OCI-LY7 (cell line): ENCODE data around the gene PLPPR1. TPM values are rescaled to one million over a fixed set of nuclear protein-coding genes. Genes with fewer than 3 reads are reported as not detected.

Experiments used
- BruUV-seq: library from RNA; stranded (reverse); fragments of 400-500 nt; replicated peaks from 2 replicates; lab custom pipeline; 2021; lab: Mats Ljungman, UMichigan
- CTCF ChIA-PET: fragments of 300-600 bp; sonication (Branson Sonifier 250); formaldehyde crosslinking; loops from one replicate; lab custom pipeline; 2022; ENCODE audit warnings: antibody characterized with exemption; ENCODE audit not compliant: unreplicated experiment; lab: Charles Lee
- POLR2A ChIA-PET: fragments of 300-600 bp; sonication (Branson Sonifier 250); formaldehyde crosslinking; loops from one replicate; lab custom pipeline; 2022; ENCODE audit warnings: antibody characterized with exemption; lab: Charles Lee
- DNase-seq: peaks from one replicate; pipeline ENCODE4 v3.0.0-alpha.2; 2015; ENCODE audit warnings: low spot score
- H2AFZ ChIP-seq: fragments of 200-600 bp; sonication (generic), shearing (Covaris generic); 2 replicates; pipeline ENCODE4 v1.6.1; 2014; ENCODE audit warnings: mild to moderate bottlenecking, antibody characterized with exemption, low read length, moderate library complexity
- H3K27ac ChIP-seq: fragments of 200-600 bp; sonication (generic); 2 replicates; pipeline ENCODE4 v1.5.1; 2014; ENCODE audit warnings: mixed run types, low read depth, mild to moderate bottlenecking, moderate library complexity, low read length, inconsistent platforms; ENCODE audit not compliant: poor library complexity, severe bottlenecking
- H3K36me3 ChIP-seq: fragments of 200-600 bp; sonication (generic); 2 replicates; pipeline ENCODE4 v1.6.1; 2014; ENCODE audit warnings: mild to moderate bottlenecking, antibody characterized with exemption, low read length, moderate library complexity, mixed read lengths; ENCODE audit not compliant: insufficient read depth
- H3K4me1 ChIP-seq: fragments of 200-600 bp; sonication (generic); 2 replicates; pipeline ENCODE4 v1.5.1; 2014; ENCODE audit warnings: mild to moderate bottlenecking, low read length; ENCODE audit not compliant: insufficient read depth, poor library complexity, severe bottlenecking
- H3K4me2 ChIP-seq: fragments of 200-600 bp; sonication (generic); 2 replicates; pipeline ENCODE4 v1.6.1; 2014; ENCODE audit warnings: mild to moderate bottlenecking, low read length
- H3K4me3 ChIP-seq: fragments of 200-600 bp; sonication (generic); 2 replicates; pipeline ENCODE4 v1.5.1; 2014; ENCODE audit warnings: mild to moderate bottlenecking, low read depth, low read length; ENCODE audit not compliant: poor library complexity, severe bottlenecking
- H3K79me2 ChIP-seq: fragments of 200-600 bp; sonication (generic); 2 replicates; pipeline ENCODE4 v1.6.1; 2016; ENCODE audit warnings: low read depth, mild to moderate bottlenecking, low read length, moderate library complexity, mixed read lengths; ENCODE audit not compliant: insufficient read depth
- H3K9me2 ChIP-seq: fragments of 200-600 bp; sonication (generic); 2 replicates; pipeline ENCODE4 v1.6.1; 2016; ENCODE audit warnings: mild to moderate bottlenecking, low read length, mixed read lengths; ENCODE audit not compliant: insufficient read depth
- H3K9me3 ChIP-seq: fragments of 200-600 bp; sonication (generic); 2 replicates; pipeline ENCODE4 v1.6.1; 2014; ENCODE audit warnings: mild to moderate bottlenecking, mixed run types, low read length, mixed read lengths
- H4K20me1 ChIP-seq: fragments of 200-600 bp; sonication (generic); 2 replicates; pipeline ENCODE4 v1.6.1; 2014; ENCODE audit warnings: mild to moderate bottlenecking, antibody characterized with exemption, low read length, moderate library complexity, mixed read lengths; ENCODE audit not compliant: insufficient read depth
- EZH2phosphoT487 ChIP-seq: fragments of 200-600 bp; sonication (generic); IDR thresholded peaks from 2 replicates; pipeline ENCODE4 v1.6.1; 2018; ENCODE audit warnings: low read depth, borderline replicate concordance, mild to moderate bottlenecking, mixed run types, antibody characterized with exemption, low read length, moderate library complexity, mixed read lengths
- intact Hi-C: fragments of 100-400 bp; cut with micrococcal nuclease; formaldehyde crosslinking; loops from one replicate; pipeline ENCODE4 v1.10.0; 2022; ENCODE audit not compliant: unreplicated experiment
- total RNA-seq, 2 experiments: library from RNA; depleted of rRNA in 1 of 2; stranded (reverse); fragments of >200 nt in 1 of 2; shearing (Covaris generic) in 1 of 2; gene quantifications; 2 replicates each; pipeline ENCODE4 v1.2.3, GENCODE V29; 2014 to 2022
- TF ChIP-seq, protein P1 (sequence below): fragments of 200-600 bp; sonication (generic); conservative IDR thresholded peaks from 2 replicates; pipeline ENCODE4 v1.5.1; 2014; ENCODE audit warnings: mild to moderate bottlenecking, antibody characterized with exemption, low read length, moderate library complexity, mixed read lengths

PLPPR1 gene
- total RNA-seq, 2 experiments from 2014 or later, result not detected

DNA sequence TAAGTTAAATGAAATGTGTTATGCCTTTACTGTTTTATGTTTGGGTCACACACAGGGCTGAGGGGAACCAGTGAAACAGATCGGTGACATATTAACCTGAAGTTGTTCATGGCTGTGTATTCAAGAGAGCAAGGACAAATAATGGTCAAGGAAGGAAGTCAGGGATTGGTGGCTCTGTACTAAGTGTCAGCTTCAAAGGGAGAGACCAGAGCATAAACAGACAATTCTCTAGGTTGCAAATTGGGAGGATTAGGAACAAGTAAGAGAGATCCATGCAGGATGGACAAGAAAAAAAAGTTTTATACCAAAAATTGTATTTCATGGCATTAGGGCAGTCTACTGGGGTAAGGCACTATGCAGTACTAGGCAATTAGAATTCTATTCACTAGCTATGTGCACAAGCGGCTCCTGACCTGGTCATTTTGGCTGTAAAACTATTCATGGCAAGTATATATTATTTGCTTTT, 156.3 kb downstream of the PLPPR1 start:
- H3K9me2 ChIP-seq, result no peaks in the 10 kb centered on the region
- no peaks in the 10 kb centered on the region for H3K9me3 ChIP-seq
- no peak for DNase-seq
- H3K36me3 ChIP-seq, result no peaks in the 10 kb centered on the region
- no peak overlapping the region for H3K4me2 ChIP-seq
- no peaks in the 10 kb centered on the region for H3K4me1 ChIP-seq
- ChIA-PET POLR2A (no interaction called here), CTCF (no interaction called here)
- no peaks in the 10 kb centered on the region for H3K79me2 ChIP-seq
- TF ChIP-seq, protein P1, sequence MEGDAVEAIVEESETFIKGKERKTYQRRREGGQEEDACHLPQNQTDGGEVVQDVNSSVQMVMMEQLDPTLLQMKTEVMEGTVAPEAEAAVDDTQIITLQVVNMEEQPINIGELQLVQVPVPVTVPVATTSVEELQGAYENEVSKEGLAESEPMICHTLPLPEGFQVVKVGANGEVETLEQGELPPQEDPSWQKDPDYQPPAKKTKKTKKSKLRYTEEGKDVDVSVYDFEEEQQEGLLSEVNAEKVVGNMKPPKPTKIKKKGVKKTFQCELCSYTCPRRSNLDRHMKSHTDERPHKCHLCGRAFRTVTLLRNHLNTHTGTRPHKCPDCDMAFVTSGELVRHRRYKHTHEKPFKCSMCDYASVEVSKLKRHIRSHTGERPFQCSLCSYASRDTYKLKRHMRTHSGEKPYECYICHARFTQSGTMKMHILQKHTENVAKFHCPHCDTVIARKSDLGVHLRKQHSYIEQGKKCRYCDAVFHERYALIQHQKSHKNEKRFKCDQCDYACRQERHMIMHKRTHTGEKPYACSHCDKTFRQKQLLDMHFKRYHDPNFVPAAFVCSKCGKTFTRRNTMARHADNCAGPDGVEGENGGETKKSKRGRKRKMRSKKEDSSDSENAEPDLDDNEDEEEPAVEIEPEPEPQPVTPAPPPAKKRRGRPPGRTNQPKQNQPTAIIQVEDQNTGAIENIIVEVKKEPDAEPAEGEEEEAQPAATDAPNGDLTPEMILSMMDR, result no peak
- no peak for TF ChIP-seq EZH2phosphoT487
- no TSS peak for BruUV-seq
- H3K4me3 ChIP-seq, result no peak overlapping the region
- no peaks in the 10 kb centered on the region for H4K20me1 ChIP-seq
- intact Hi-C loops, result no loop called here
- H3K27ac ChIP-seq, result no peak overlapping the region
- H2AFZ ChIP-seq, result no peak overlapping the region

DNA sequence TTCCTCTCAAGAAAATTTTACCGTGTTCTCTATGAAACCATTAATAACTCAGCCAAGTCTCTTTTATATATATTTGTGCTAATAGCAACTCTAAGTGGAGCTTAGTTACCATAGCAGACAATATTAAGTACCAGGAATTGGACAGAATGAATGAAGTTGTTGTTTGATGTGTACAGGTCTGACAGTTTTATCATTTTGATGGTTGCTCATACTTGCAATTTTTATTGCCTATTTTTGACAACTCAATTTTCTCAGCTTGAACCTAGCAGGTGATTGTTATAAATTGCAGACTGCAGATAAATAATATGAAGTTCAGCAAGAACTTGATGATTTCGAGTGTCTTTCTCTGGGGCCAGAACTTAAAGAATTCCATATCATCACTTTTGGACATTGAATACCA, 163.2 kb downstream of the PLPPR1 start:
- intact Hi-C loops, result no loop called here
- H2AFZ ChIP-seq, result no peak overlapping the region

DNA sequence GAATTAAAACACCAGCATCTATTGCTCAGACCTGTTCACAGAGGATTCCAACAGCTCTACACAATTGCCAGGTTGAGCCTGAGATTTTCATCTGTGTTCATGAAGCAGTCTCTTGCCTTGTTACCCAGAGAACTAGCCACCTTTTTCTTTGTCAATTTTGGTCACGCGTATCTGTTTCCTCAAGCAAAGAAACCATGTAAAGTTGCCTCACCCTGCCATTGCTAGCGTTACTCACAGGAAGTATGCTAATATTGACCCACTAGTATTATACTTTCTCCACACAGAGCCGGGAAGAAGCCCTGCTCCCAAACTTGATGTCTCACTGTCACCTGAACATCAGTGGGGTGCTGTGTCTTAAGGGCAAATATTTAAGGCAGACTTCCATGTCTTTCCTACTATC, 168.5 kb downstream of the PLPPR1 start:
- intact Hi-C loops, result no loop called here
- no peak overlapping the region for H3K4me2 ChIP-seq
- DNase-seq, result no peak
- no peaks in the 10 kb centered on the region for H3K36me3 ChIP-seq
- TF ChIP-seq, protein P1, result no peak
- no peak for TF ChIP-seq EZH2phosphoT487
- H3K9me3 ChIP-seq, result no peaks in the 10 kb centered on the region
- H3K79me2 ChIP-seq, result no peaks in the 10 kb centered on the region
- no peak overlapping the region for H3K4me3 ChIP-seq
- ChIA-PET CTCF (no interaction called here), POLR2A (no interaction called here)
- no peaks in the 10 kb centered on the region for H3K4me1 ChIP-seq
- no peaks in the 10 kb centered on the region for H4K20me1 ChIP-seq
- no peak overlapping the region for H2AFZ ChIP-seq
- BruUV-seq, result no TSS peak
- no peaks in the 10 kb centered on the region for H3K9me2 ChIP-seq
- no peak overlapping the region for H3K27ac ChIP-seq

More for the DNA sequence above, 163.2 kb downstream of the PLPPR1 start:
- Histone ChIP-seq H3K4me3 (no peak overlapping the region), H4K20me1 (no peaks in the 10 kb centered on the region), H3K79me2 (no peaks in the 10 kb centered on the region), H3K27ac (no peak overlapping the region), H3K4me2 (no peak overlapping the region), H3K36me3 (no peaks in the 10 kb centered on the region), H3K9me2 (no peaks in the 10 kb centered on the region), H3K4me1 (no peaks in the 10 kb centered on the region), H3K9me3 (no peaks in the 10 kb centered on the region)
- BruUV-seq, result no TSS peak
- CTCF ChIA-PET, result no interaction called here
- POLR2A ChIA-PET, result no interaction called here
- no peak for TF ChIP-seq EZH2phosphoT487
- TF ChIP-seq, protein P1, result no peak
- DNase-seq, result no peak
